Tibial artery (tissue), 4 donors: ENCODE data around the gene HS3ST3A1.
A peak's percentile ranks its signal among the peaks of the same experiment; 100 is the strongest.

Source experiments
- DNase-seq, 2 donors: peaks; one replicate each; pipeline ENCODE4 v3.0.0-alpha.2; 2019
- H3K27ac ChIP-seq, 2 donors: fragments of 200-600 bp; sonication (generic) in 1 of 2; 1 replicate in 1 of 2; 2 replicates in 1 of 2; pipeline ENCODE4 v1.5.1; 2018 to 2019; ENCODE audit warnings: mild to moderate bottlenecking in 1 of 2
- H3K27me3 ChIP-seq, 2 donors: fragments of 200-600 bp; sonication (generic) in 1 of 2; one replicate each; pipeline versions ENCODE4 v1.5.1 to v1.6.0; 2016 to 2019
- H3K36me3 ChIP-seq, 3 donors: fragments of 200-600 bp; sonication (generic) in 2 of 3; one replicate each; pipeline ENCODE4 v1.5.1; 2016 to 2019; ENCODE audit warnings: mild to moderate bottlenecking in 2 of 3
- H3K4me1 ChIP-seq, 4 donors: fragments of 200-600 bp; sonication (generic) in 2 of 4; 1 replicate in 3 of 4; 2 replicates in 1 of 4; pipeline ENCODE4 v1.5.1; 2016 to 2019
- H3K4me3 ChIP-seq, 2 donors: fragments of 200-600 bp; sonication (generic) in 1 of 2; 1 replicate in 1 of 2; 2 replicates in 1 of 2; pipeline ENCODE4 v1.5.1; 2018 to 2019; ENCODE audit warnings: mild to moderate bottlenecking in 2 of 2
- H3K9me3 ChIP-seq, 3 donors: fragments of 200-600 bp; sonication (generic) in 1 of 3; one replicate each; pipeline ENCODE4 v1.5.1; 2016 to 2019
- CTCF ChIP-seq, 2 experiments: fragments of 200-600 bp in 1 of 2; fragments of 450-650 bp in 1 of 2; IDR thresholded peaks; one replicate each; pipeline ENCODE4 v1.5.1; 2017 to 2019; ENCODE audit warnings: antibody characterized with exemption in 2 of 2, mild to moderate bottlenecking in 1 of 2, moderate library complexity in 1 of 2
- intact Hi-C: fragments of 100-400 bp; cut with DNase I; formaldehyde crosslinking; loops from one replicate; pipeline ENCODE4 v1.15.0; 2023; ENCODE audit warnings: low total_unique reads

Gene HS3ST3A1

GRCh38 chr17:13601322-13601775, 380 bp downstream of the HS3ST3A1 start:
- no peak for TF ChIP-seq CTCF (IDR thresholded peaks at IDR 0.05)
- intact Hi-C loops: no loop called here
- H3K36me3 ChIP-seq: no peaks in the 10 kb centered on the region
- H3K4me1 ChIP-seq: peaks cover 0 to 20% (median 16%) of the 10 kb centered on the region in 4 donors
- H3K27me3 ChIP-seq: peaks cover 0 to 42% of the 10 kb centered on the region in 2 donors
- DNase-seq: no peak
- peak overlapping the region; percentile 8 to 36 for H3K4me3 ChIP-seq
- no peaks in the 10 kb centered on the region for H3K9me3 ChIP-seq
- H3K27ac ChIP-seq: no peak overlapping the region

GRCh38 chr17:13600475-13601321, 1.0 kb downstream of the HS3ST3A1 start:
- Histone ChIP-seq H3K27ac (no peak overlapping the region), H3K4me1 (peaks cover 0 to 20% (median 16%) of the 10 kb centered on the region in 4 donors), H3K27me3 (peaks cover 0 to 48% of the 10 kb centered on the region in 2 donors), H3K36me3 (no peaks in the 10 kb centered on the region), H3K9me3 (no peaks in the 10 kb centered on the region), H3K4me3 (peak overlapping the region in 1 of 2 donors; percentile 36)
- no peak for TF ChIP-seq CTCF (IDR thresholded peaks at IDR 0.05)
- intact Hi-C loops: no loop called here
- no peak for DNase-seq

GRCh38 chr17:13599864-13600263, 1.9 kb downstream of the HS3ST3A1 start:
- no peak overlapping the region for H3K27ac ChIP-seq

GRCh38 chr17:13599168-13599577, 2.6 kb downstream of the HS3ST3A1 start:
- no peaks in the 10 kb centered on the region for H3K9me3 ChIP-seq
- H3K4me3 ChIP-seq: no peak overlapping the region
- peaks cover 0 to 51% of the 10 kb centered on the region in 2 donors for H3K27me3 ChIP-seq
- intact Hi-C loops: loop anchor here (5.0 kb wide), 1 partner anchor 703 kb away; the partner anchor contains the start of gene HS3ST3B1
- TF ChIP-seq CTCF (IDR thresholded peaks at IDR 0.05): no peak
- peaks cover 0 to 20% (median 16%) of the 10 kb centered on the region in 4 donors for H3K4me1 ChIP-seq
- DNase-seq: no peak
- no peaks in the 10 kb centered on the region for H3K36me3 ChIP-seq
- H3K27ac ChIP-seq: no peak overlapping the region

More at GRCh38 chr17:13599864-13600263, 1.9 kb downstream of the HS3ST3A1 start:
- Histone ChIP-seq H3K4me3 (no peak overlapping the region), H3K4me1 (peaks cover 0 to 20% (median 16%) of the 10 kb centered on the region in 4 donors), H3K36me3 (no peaks in the 10 kb centered on the region), H3K27me3 (peaks cover 0 to 51% of the 10 kb centered on the region in 2 donors), H3K9me3 (no peaks in the 10 kb centered on the region)
- intact Hi-C loops: loop anchor here (5.0 kb wide), 1 partner anchor 702 kb away; the partner anchor contains the start of gene HS3ST3B1
- TF ChIP-seq CTCF (IDR thresholded peaks at IDR 0.05): no peak
- no peak for DNase-seq

- Histone ChIP-seq H3K4me1 (peaks cover 0 to 20% (median 16%) of the 10 kb centered on the region in 4 donors), H3K4me3 (no peak overlapping the region), H3K9me3 (no peaks in the 10 kb centered on the region), H3K27ac (no peak overlapping the region), H3K36me3 (no peaks in the 10 kb centered on the region), H3K27me3 (peaks cover 0 to 57% of the 10 kb centered on the region in 2 donors)
- TF ChIP-seq CTCF (IDR thresholded peaks at IDR 0.05): no peak
- intact Hi-C loops: loop anchor here (5.0 kb wide), 1 partner anchor 704 kb away; the partner anchor contains the start of gene HS3ST3B1
- DNase-seq: no peak
These were observed 3.2 kb downstream of the HS3ST3A1 start for GRCh38 chr17:13598353-13599167.
